ENCODE results near the gene FSD1L. TPM values are rescaled to one million over a fixed set of nuclear protein-coding genes. Genes with fewer than 3 reads are reported as not detected.

The FSD1L gene
- total RNA-seq, 1 experiment from 2014 or later: 5.7 TPM

DNA sequence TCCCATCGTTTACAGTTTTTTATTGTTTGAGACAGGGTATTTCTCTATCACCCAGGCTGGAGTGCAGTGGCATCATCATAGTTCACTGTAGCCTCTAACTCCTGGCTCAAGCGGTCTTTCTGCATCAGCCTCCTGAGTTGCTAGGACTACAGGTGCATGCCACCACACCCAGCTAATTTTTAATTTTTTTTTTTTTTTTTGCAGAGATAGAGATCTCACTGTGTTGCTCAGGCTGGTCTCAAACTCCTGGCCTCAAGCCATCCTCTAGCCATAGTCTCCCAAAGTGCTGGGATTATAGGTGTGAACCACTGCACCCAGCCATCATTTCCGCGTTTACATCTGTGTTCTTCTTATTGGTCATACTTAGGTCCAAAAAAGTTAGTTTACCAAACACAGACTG, 53.6 kb downstream of the FSD1L start:
- Mint-ChIP-seq H3K9me3 (ENCODE audit: unreplicated experiment) (no peaks in the 10 kb centered on the region), H3K27me3 (ENCODE audit: insufficient read depth, unreplicated experiment) (no peaks in the 10 kb centered on the region), H3K36me3 (ENCODE audit: insufficient read depth, unreplicated experiment) (no peaks in the 10 kb centered on the region), H3K4me3 (ENCODE audit: unreplicated experiment) (no peak overlapping the region), H3K27ac (ENCODE audit: unreplicated experiment) (no peak overlapping the region), H3K4me1 (ENCODE audit: low read depth, unreplicated experiment) (peaks cover 10% of the 10 kb centered on the region)
- no peaks in the 10 kb centered on the region for H3K27me3 ChIP-seq (replicated peaks; ENCODE audit: control insufficient read depth, insufficient read depth, low read length)
- no TSS peak for BruUV-seq (replicated peaks)
- H3K4me3 ChIP-seq (ENCODE audit: low read depth, low read length): no peak overlapping the region
- ChIA-PET POLR2A (no interaction called here), CTCF (no interaction called here)
- no peaks in the 10 kb centered on the region for H3K36me3 ChIP-seq (ENCODE audit: control insufficient read depth, insufficient read depth, low read length)
- intact Hi-C loops (cut with micrococcal nuclease; ENCODE audit: unreplicated experiment): no loop called here
- peaks cover 11% of the 10 kb centered on the region for H3K4me1 ChIP-seq
- DNase-seq: no peak
- TF ChIP-seq, protein P1, sequence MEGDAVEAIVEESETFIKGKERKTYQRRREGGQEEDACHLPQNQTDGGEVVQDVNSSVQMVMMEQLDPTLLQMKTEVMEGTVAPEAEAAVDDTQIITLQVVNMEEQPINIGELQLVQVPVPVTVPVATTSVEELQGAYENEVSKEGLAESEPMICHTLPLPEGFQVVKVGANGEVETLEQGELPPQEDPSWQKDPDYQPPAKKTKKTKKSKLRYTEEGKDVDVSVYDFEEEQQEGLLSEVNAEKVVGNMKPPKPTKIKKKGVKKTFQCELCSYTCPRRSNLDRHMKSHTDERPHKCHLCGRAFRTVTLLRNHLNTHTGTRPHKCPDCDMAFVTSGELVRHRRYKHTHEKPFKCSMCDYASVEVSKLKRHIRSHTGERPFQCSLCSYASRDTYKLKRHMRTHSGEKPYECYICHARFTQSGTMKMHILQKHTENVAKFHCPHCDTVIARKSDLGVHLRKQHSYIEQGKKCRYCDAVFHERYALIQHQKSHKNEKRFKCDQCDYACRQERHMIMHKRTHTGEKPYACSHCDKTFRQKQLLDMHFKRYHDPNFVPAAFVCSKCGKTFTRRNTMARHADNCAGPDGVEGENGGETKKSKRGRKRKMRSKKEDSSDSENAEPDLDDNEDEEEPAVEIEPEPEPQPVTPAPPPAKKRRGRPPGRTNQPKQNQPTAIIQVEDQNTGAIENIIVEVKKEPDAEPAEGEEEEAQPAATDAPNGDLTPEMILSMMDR (IDR thresholded peaks at IDR 0.05; ENCODE audit: insufficient read depth in 1 of 2, low read depth in 1 of 2, low read length in 1 of 2, severe bottlenecking in 1 of 2, unreplicated experiment in 1 of 2): no peak
- H3K9me3 ChIP-seq: no peaks in the 10 kb centered on the region

DNA sequence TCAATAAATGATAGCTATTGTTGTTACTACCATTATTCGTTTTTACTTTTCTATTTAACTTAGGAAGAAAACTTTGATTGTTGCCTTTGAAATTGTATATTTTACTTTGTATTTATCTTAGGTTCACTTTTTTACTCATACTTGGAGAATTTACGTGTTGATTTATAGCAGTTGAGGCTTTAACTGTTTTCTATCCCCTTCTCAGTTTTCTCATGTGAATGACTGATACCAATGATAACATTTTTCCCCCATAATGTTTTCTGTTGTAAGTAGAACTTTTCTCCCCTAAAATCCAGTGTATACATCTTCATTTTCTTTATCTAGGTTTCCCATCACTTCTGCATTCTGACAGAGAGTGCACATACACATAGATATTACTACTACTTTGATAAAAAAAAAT, 54.4 kb downstream of the FSD1L start:
- ChIA-PET POLR2A (no interaction called here), CTCF (no interaction called here)
- Mint-ChIP-seq H3K4me1 (ENCODE audit: low read depth, unreplicated experiment) (peaks cover 11% of the 10 kb centered on the region), H3K27ac (ENCODE audit: unreplicated experiment) (no peak overlapping the region), H3K4me3 (ENCODE audit: unreplicated experiment) (no peak overlapping the region), H3K27me3 (ENCODE audit: insufficient read depth, unreplicated experiment) (no peaks in the 10 kb centered on the region), H3K9me3 (ENCODE audit: unreplicated experiment) (no peaks in the 10 kb centered on the region), H3K36me3 (ENCODE audit: insufficient read depth, unreplicated experiment) (no peaks in the 10 kb centered on the region)
- no TSS peak for BruUV-seq (replicated peaks)
- TF ChIP-seq, protein P1 (IDR thresholded peaks at IDR 0.05; ENCODE audit: insufficient read depth in 1 of 2, low read depth in 1 of 2, low read length in 1 of 2, severe bottlenecking in 1 of 2, unreplicated experiment in 1 of 2): no peak
- intact Hi-C loops (cut with micrococcal nuclease; ENCODE audit: unreplicated experiment): no loop called here
- DNase-seq: no peak
- no peak overlapping the region for H3K4me3 ChIP-seq (ENCODE audit: low read depth, low read length)
- H3K27me3 ChIP-seq (replicated peaks; ENCODE audit: control insufficient read depth, insufficient read depth, low read length): no peaks in the 10 kb centered on the region
- H3K9me3 ChIP-seq: no peaks in the 10 kb centered on the region
- peaks cover 19% of the 10 kb centered on the region for H3K4me1 ChIP-seq
- H3K36me3 ChIP-seq (ENCODE audit: control insufficient read depth, insufficient read depth, low read length): no peaks in the 10 kb centered on the region

DNA sequence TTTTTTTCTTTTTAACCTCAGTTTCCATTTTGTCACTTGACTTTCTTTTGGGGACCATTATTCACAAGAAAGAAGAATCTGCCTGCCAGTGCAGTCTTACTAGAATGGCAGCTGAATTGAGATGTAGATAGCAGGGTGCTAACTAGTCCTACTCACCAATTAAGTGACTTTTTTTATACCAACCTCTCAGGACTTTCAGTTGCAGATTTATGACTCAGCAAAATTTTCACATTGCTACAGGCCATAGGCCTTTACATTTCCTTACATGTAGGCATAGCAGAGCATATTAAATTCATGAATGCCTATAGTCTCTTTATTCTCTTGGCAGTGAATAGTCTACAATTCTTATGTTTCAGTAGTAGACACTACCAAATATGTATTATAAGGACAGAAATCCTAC, 56.0 kb downstream of the FSD1L start:
- no peak overlapping the region for H3K4me3 ChIP-seq (ENCODE audit: low read depth, low read length)
- H3K36me3 ChIP-seq (ENCODE audit: control insufficient read depth, insufficient read depth, low read length): no peaks in the 10 kb centered on the region
- intact Hi-C loops (cut with micrococcal nuclease; ENCODE audit: unreplicated experiment): no loop called here
- peaks cover 22% of the 10 kb centered on the region for H3K4me1 ChIP-seq
- POLR2A ChIA-PET: no interaction called here
- Mint-ChIP-seq H3K36me3 (ENCODE audit: insufficient read depth, unreplicated experiment) (no peaks in the 10 kb centered on the region), H3K9me3 (ENCODE audit: unreplicated experiment) (no peaks in the 10 kb centered on the region), H3K27ac (ENCODE audit: unreplicated experiment) (peak overlapping the region; percentile 54), H3K4me1 (ENCODE audit: low read depth, unreplicated experiment) (peaks cover 11% of the 10 kb centered on the region), H3K4me3 (ENCODE audit: unreplicated experiment) (no peak overlapping the region), H3K27me3 (ENCODE audit: insufficient read depth, unreplicated experiment) (no peaks in the 10 kb centered on the region)
- TF ChIP-seq, protein P1 (IDR thresholded peaks at IDR 0.05; ENCODE audit: insufficient read depth in 1 of 2, low read depth in 1 of 2, low read length in 1 of 2, severe bottlenecking in 1 of 2, unreplicated experiment in 1 of 2): no peak
- no peak for DNase-seq
- BruUV-seq (replicated peaks): no TSS peak
- CTCF ChIA-PET: no interaction called here
- H3K27me3 ChIP-seq (replicated peaks; ENCODE audit: control insufficient read depth, insufficient read depth, low read length): no peaks in the 10 kb centered on the region
- H3K9me3 ChIP-seq: no peaks in the 10 kb centered on the region
